OCI-LY3 (cell line): ENCODE data around the gene MAZ.

Experiments used
- EZH2phosphoT487 ChIP-seq: fragments of 200-600 bp; shearing (Covaris generic); IDR thresholded peaks from 2 replicates; pipeline ENCODE4 v1.6.1; 2018; ENCODE audit warnings: antibody characterized with exemption, mixed run types, low read depth
- TF ChIP-seq, protein P1 (sequence below): fragments of 200-600, 300-600 bp; sonication (generic); IDR thresholded peaks from 2 replicates; pipeline ENCODE4 v1.5.1; 2014; ENCODE audit warnings: antibody characterized with exemption, low read length, low read depth

DNA sequence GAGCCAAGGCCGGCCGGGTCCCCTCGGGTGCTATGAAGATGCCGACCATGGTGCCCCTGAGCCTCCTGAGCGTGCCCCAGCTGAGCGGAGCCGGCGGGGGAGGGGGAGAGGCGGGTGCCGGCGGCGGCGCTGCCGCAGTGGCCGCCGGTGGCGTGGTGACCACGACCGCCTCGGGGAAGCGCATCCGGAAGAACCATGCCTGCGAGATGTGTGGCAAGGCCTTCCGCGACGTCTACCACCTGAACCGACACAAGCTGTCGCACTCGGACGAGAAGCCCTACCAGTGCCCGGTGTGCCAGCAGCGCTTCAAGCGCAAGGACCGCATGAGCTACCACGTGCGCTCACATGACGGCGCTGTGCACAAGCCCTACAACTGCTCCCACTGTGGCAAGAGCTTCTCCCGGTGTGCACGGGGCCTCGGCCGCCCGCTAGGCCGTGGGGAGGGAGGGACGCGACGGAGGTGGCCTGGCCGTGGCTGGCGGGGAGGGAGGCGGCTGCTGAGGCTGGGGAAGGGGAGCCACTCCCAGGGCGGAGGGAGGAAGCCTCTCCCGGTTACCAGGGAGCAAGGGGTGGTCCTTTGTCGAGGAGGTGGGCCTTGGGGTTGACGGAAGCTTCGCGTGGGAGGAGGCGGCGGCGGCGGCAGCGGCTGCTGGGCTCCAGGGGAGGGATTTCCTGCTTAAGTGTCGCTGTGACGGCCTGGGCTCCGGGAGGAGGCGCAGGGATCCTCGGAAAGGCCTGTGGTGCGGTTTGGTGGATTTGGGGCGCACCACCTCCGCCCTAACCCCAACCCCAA lies 1.3 kb downstream of the MAZ start:
- TF ChIP-seq, protein P1, sequence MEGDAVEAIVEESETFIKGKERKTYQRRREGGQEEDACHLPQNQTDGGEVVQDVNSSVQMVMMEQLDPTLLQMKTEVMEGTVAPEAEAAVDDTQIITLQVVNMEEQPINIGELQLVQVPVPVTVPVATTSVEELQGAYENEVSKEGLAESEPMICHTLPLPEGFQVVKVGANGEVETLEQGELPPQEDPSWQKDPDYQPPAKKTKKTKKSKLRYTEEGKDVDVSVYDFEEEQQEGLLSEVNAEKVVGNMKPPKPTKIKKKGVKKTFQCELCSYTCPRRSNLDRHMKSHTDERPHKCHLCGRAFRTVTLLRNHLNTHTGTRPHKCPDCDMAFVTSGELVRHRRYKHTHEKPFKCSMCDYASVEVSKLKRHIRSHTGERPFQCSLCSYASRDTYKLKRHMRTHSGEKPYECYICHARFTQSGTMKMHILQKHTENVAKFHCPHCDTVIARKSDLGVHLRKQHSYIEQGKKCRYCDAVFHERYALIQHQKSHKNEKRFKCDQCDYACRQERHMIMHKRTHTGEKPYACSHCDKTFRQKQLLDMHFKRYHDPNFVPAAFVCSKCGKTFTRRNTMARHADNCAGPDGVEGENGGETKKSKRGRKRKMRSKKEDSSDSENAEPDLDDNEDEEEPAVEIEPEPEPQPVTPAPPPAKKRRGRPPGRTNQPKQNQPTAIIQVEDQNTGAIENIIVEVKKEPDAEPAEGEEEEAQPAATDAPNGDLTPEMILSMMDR: peak; percentile 45
- TF ChIP-seq EZH2phosphoT487: no peak
